H1 (cell line): ENCODE data around the gene ABHD6. TPM values are rescaled to one million over a fixed set of nuclear protein-coding genes. Genes with fewer than 3 reads are reported as not detected.

Experiments
- CHD2 ChIP-seq: IDR thresholded peaks from 2 replicates; pipeline ENCODE4 v1.6.1; 2012; ENCODE audit warnings: low read length, improper control_type of control experiment
- CTCF ChIP-seq, 3 experiments: IDR thresholded peaks; 1 replicate in 2 of 3; 2 replicates in 1 of 3; pipeline versions ENCODE4 v1.5.1 to v1.6.1; 2011; ENCODE audit warnings: low read length in 3 of 3, mild to moderate bottlenecking in 3 of 3, inconsistent platforms in 2 of 3, low read depth in 1 of 3, moderate library complexity in 1 of 3; ENCODE audit not compliant: insufficient read depth in 1 of 3; ENCODE audit errors: control extremely low read depth in 1 of 3
- EZH2 ChIP-seq: fragments of 200-600 bp; sonication (generic); IDR thresholded peaks from 2 replicates; pipeline ENCODE4 v1.7.1; 2012; ENCODE audit warnings: low read depth, mild to moderate bottlenecking, moderate library complexity, low read length, inconsistent platforms; ENCODE audit not compliant: severe bottlenecking
- KDM1A ChIP-seq: fragments of 200-600, 300-600 bp; sonication (generic); IDR thresholded peaks from 2 replicates; pipeline ENCODE4 v1.7.1; 2016; ENCODE audit warnings: mild to moderate bottlenecking, low read length, borderline replicate concordance
- RNF2 ChIP-seq: fragments of 200-900, 300-1000 bp; sonication (generic); IDR thresholded peaks from 2 replicates; pipeline ENCODE4 v1.7.1; 2016; ENCODE audit warnings: borderline replicate concordance, low read depth, mild to moderate bottlenecking, antibody characterized with exemption, low read length; ENCODE audit not compliant: poor library complexity, severe bottlenecking; ENCODE audit errors: missing control alignments
- TCF12 ChIP-seq: IDR thresholded peaks from 2 replicates; pipeline ENCODE4 v1.6.1; 2011; ENCODE audit warnings: low read depth, mild to moderate bottlenecking, low read length
- polyA plus RNA-seq, 7 experiments: library from polyadenylated mRNA; depleted of rRNA in 3 of 7; stranded (reverse) in 5 of 7; unstranded in 2 of 7; fragments of >200 nt in 5 of 7; fragments of 200-250 nt in 2 of 7; gene quantifications; 1 replicate in 5 of 7; 2 replicates in 1 of 7; 4 replicates in 1 of 7; pipeline versions ENCODE4 v1.2.1 to v1.2.3, GENCODE V29; 2011 to 2013; ENCODE audit warnings: missing spikeins in 2 of 7, mixed read lengths in 2 of 7
- total RNA-seq: library from RNA; stranded (reverse); fragmentation: NEBNext Ultra II Directional; extraction: Animal tissue kit (Norgen Biotek cat#: 25700); gene quantifications from 2 replicates; pipeline ENCODE4 v1.2.1, GENCODE V29; 2021
- TF ChIP-seq, protein P1 (sequence below): IDR thresholded peaks from 2 replicates; pipeline ENCODE4 v1.6.1; 2012; ENCODE audit warnings: low read length, inconsistent platforms

Gene ABHD6
- total and polyA plus RNA-seq, 2 of the 8 experiments (the other 6 are each of a cell fraction or from before 2014, with no cell fraction given), result 5.9 to 6.6 TPM

- TF ChIP-seq, protein P1, sequence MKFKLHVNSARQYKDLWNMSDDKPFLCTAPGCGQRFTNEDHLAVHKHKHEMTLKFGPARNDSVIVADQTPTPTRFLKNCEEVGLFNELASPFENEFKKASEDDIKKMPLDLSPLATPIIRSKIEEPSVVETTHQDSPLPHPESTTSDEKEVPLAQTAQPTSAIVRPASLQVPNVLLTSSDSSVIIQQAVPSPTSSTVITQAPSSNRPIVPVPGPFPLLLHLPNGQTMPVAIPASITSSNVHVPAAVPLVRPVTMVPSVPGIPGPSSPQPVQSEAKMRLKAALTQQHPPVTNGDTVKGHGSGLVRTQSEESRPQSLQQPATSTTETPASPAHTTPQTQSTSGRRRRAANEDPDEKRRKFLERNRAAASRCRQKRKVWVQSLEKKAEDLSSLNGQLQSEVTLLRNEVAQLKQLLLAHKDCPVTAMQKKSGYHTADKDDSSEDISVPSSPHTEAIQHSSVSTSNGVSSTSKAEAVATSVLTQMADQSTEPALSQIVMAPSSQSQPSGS, result no peak
- TF ChIP-seq CHD2 (no peak), TCF12 (no peak), EZH2 (no peak), CTCF (IDR thresholded peaks at IDR 0.05; ENCODE audit: control extremely low read depth in 1 of 3, insufficient read depth in 1 of 3, low read depth in 1 of 3, low read length in 3 of 3) (no peak), RNF2 (no peak), KDM1A (no peak)
Observed at GRCh38 chr3:58188173-58188564, 49.4 kb upstream of the ABHD6 start (continued).
